Uterus (tissue), 4 donors: ENCODE results near the gene PPP1R10. TPM values are rescaled to one million over a fixed set of nuclear protein-coding genes. Genes with fewer than 3 reads are reported as not detected.
A peak's percentile ranks its signal among the peaks of the same experiment; 100 is the strongest.

Experiments used
- DNase-seq, 2 donors: peaks; one replicate each; pipeline ENCODE4 v3.0.0-alpha.2; 2019 to 2020
- H3K27ac ChIP-seq, 2 donors: fragments of 200-600 bp; sonication (generic); 1 replicate in 1 of 2; 2 replicates in 1 of 2; pipeline ENCODE4 v1.5.1; 2016 to 2018
- H3K27me3 ChIP-seq, 2 donors: fragments of 200-600 bp; sonication (generic); one replicate each; pipeline ENCODE4 v1.5.1; 2018 to 2019; ENCODE audit warnings: control low read depth in 1 of 2
- H3K36me3 ChIP-seq, 2 donors: fragments of 200-600 bp; sonication (generic); one replicate each; pipeline ENCODE4 v1.5.1; 2019; ENCODE audit warnings: control low read depth in 1 of 2
- H3K4me1 ChIP-seq, 2 donors: fragments of 200-600 bp; sonication (generic); one replicate each; pipeline ENCODE4 v1.5.1; 2018 to 2019; ENCODE audit warnings: control low read depth in 1 of 2
- H3K4me3 ChIP-seq, 2 donors: fragments of 200-600 bp; sonication (generic); 1 replicate in 1 of 2; 2 replicates in 1 of 2; pipeline ENCODE4 v1.5.1; 2018 to 2019; ENCODE audit warnings: mild to moderate bottlenecking in 1 of 2
- H3K9me3 ChIP-seq, 2 donors: fragments of 200-600 bp; sonication (generic); one replicate each; pipeline ENCODE4 v1.5.1; 2019; ENCODE audit warnings: control low read depth in 1 of 2
- CTCF ChIP-seq, 4 experiments: fragments of 200-600 bp in 2 of 4; fragments of 450-650 bp in 2 of 4; sonication (generic) in 2 of 4; IDR thresholded peaks; one replicate each; pipeline ENCODE4 v1.5.1; 2016 to 2019; ENCODE audit warnings: antibody characterized with exemption in 4 of 4, mild to moderate bottlenecking in 2 of 4, moderate library complexity in 1 of 4
- POLR2A ChIP-seq, 2 donors: fragments of 450-650 bp; IDR thresholded peaks; one replicate each; pipeline ENCODE4 v1.6.1; 2016; ENCODE audit warnings: antibody characterized with exemption in 2 of 2, mild to moderate bottlenecking in 1 of 2, moderate library complexity in 1 of 2
- intact Hi-C: fragments of 100-400 bp; cut with DNase I; formaldehyde crosslinking; loops from one replicate; pipeline ENCODE4 v1.15.1; 2023; ENCODE audit warnings: low total_unique reads
- total RNA-seq, 4 donors: library from RNA; depleted of rRNA in 3 of 4; stranded (reverse); fragments of >200 nt in 3 of 4; gene quantifications; one replicate each; pipeline versions ENCODE4 v1.1.0 to v1.2.4, GENCODE V29; 2014 to 2023
- donor health status: DM: yes; HTN: yes; CAD: no.

PPP1R10 gene
- total RNA-seq, 4 donors from 2014 or later, result 24.1 to 86.0 (median 40.2) TPM

GRCh38 chr6:30614843-30615218 lies 2.2 kb downstream of the PPP1R10 start:
- H3K27me3 ChIP-seq, result no peaks in the 10 kb centered on the region
- TF ChIP-seq POLR2A (IDR thresholded peaks at IDR 0.05), result peak; percentile 88 to 100
- TF ChIP-seq CTCF (IDR thresholded peaks at IDR 0.05), result no peak
- H3K9me3 ChIP-seq, result no peaks in the 10 kb centered on the region
- DNase-seq, result peak; percentile 83 to 95
- H3K27ac ChIP-seq, result peak overlapping the region; percentile 98 to 100
- intact Hi-C loops, result no loop called here
- H3K36me3 ChIP-seq, result no peaks in the 10 kb centered on the region
- peaks cover 0 to 30% of the 10 kb centered on the region in 2 donors for H3K4me1 ChIP-seq
- peak overlapping the region; percentile 78 to 99 for H3K4me3 ChIP-seq

GRCh38 chr6:30614044-30614842 lies 2.8 kb downstream of the PPP1R10 start:
- TF ChIP-seq POLR2A (IDR thresholded peaks at IDR 0.05) (no peak), CTCF (IDR thresholded peaks at IDR 0.05) (no peak)
- H3K9me3 ChIP-seq, result no peaks in the 10 kb centered on the region
- H3K27me3 ChIP-seq, result no peaks in the 10 kb centered on the region
- no peaks in the 10 kb centered on the region for H3K36me3 ChIP-seq
- H3K27ac ChIP-seq, result peak overlapping the region; percentile 98 to 100
- DNase-seq, result no peak
- H3K4me3 ChIP-seq, result peak overlapping the region; percentile 78 to 99
- peaks cover 0 to 30% of the 10 kb centered on the region in 2 donors for H3K4me1 ChIP-seq
- intact Hi-C loops, result no loop called here

GRCh38 chr6:30613251-30614043 lies 3.6 kb downstream of the PPP1R10 start:
- intact Hi-C loops, result no loop called here

GRCh38 chr6:30612687-30613248 lies 4.3 kb downstream of the PPP1R10 start:
- no peak for DNase-seq
- intact Hi-C loops, result no loop called here
- Histone ChIP-seq H3K27me3 (no peaks in the 10 kb centered on the region), H3K9me3 (no peaks in the 10 kb centered on the region), H3K4me1 (peaks cover 0 to 21% of the 10 kb centered on the region in 2 donors), H3K36me3 (no peaks in the 10 kb centered on the region), H3K4me3 (no peak overlapping the region), H3K27ac (peak overlapping the region; percentile 36 to 98)
- TF ChIP-seq CTCF (IDR thresholded peaks at IDR 0.05) (no peak), POLR2A (IDR thresholded peaks at IDR 0.05) (no peak)

More at GRCh38 chr6:30613251-30614043, 3.6 kb downstream of the PPP1R10 start:
- TF ChIP-seq POLR2A (IDR thresholded peaks at IDR 0.05) (no peak), CTCF (IDR thresholded peaks at IDR 0.05) (no peak)
- peak overlapping the region; percentile 98 to 100 for H3K27ac ChIP-seq
- H3K4me1 ChIP-seq, result peaks cover 0 to 22% of the 10 kb centered on the region in 2 donors
- H3K9me3 ChIP-seq, result no peaks in the 10 kb centered on the region
- H3K36me3 ChIP-seq, result no peaks in the 10 kb centered on the region
- no peak for DNase-seq
- peak overlapping the region; percentile 78 to 99 for H3K4me3 ChIP-seq
- no peaks in the 10 kb centered on the region for H3K27me3 ChIP-seq
